Heart right ventricle (tissue), 16 donors: ENCODE measurements around the gene ORMDL1. TPM values are rescaled to one million over a fixed set of nuclear protein-coding genes. Genes with fewer than 3 reads are reported as not detected.

Experiments
- ATAC-seq, 8 donors: fragments of 200-7000 bp; cut with Tn5 transposase; one replicate each; pipeline ENCODE4 v1.9.1; 2020; ENCODE audit warnings: mild to moderate bottlenecking in 8 of 8, moderate library complexity in 8 of 8, moderate number of reproducible peaks in 1 of 8
- DNase-seq, 2 donors: peaks; one replicate each; pipeline ENCODE4 v3.0.0-alpha.2; 2020
- H3K27ac ChIP-seq, 10 donors: fragments of 200-600 bp; sonication (generic) in 2 of 10; one replicate each; pipeline versions ENCODE4 v1.5.0 to v1.8.0; 2020 to 2022; ENCODE audit warnings: mild to moderate bottlenecking in 3 of 10
- H3K27me3 ChIP-seq, 7 donors: fragments of 200-600 bp; one replicate each; pipeline ENCODE4 v1.8.0; 2021 to 2022; ENCODE audit warnings: mild to moderate bottlenecking in 2 of 7
- H3K36me3 ChIP-seq, 9 donors: fragments of 200-600 bp; sonication (generic) in 1 of 9; one replicate each; pipeline versions ENCODE4 v1.5.0 to v1.8.0; 2020 to 2022; ENCODE audit warnings: mild to moderate bottlenecking in 2 of 9
- H3K4me1 ChIP-seq, 9 donors: fragments of 200-600 bp; sonication (generic) in 1 of 9; one replicate each; pipeline versions ENCODE4 v1.5.0 to v1.8.0; 2020 to 2022; ENCODE audit warnings: mild to moderate bottlenecking in 4 of 9
- H3K4me3 ChIP-seq, 10 donors: fragments of 200-600 bp; sonication (generic) in 2 of 10; one replicate each; pipeline versions ENCODE4 v1.5.0 to v1.8.0; 2020 to 2022; ENCODE audit warnings: mild to moderate bottlenecking in 7 of 10, moderate library complexity in 2 of 10
- H3K9me3 ChIP-seq, 11 donors: fragments of 200-600 bp in 10 of 11; sonication (generic) in 2 of 11; one replicate each; pipeline versions ENCODE4 v1.5.0 to v1.8.0; 2013 to 2022; ENCODE audit warnings: mild to moderate bottlenecking in 2 of 11, control low read depth in 1 of 11, moderate library complexity in 1 of 11
- CTCF ChIP-seq, 9 donors: fragments of 200-600 bp; sonication (generic) in 2 of 9; IDR thresholded peaks; one replicate each; pipeline versions ENCODE4 v1.5.0 to v1.8.0; 2021 to 2022; ENCODE audit warnings: antibody characterized with exemption in 9 of 9, mild to moderate bottlenecking in 5 of 9, moderate library complexity in 1 of 9
- WGBS, 2 donors: extraction: QIAGEN DNeasy Blood & Tissue Kit; methylation state at CpG; one replicate each; pipeline ENCODE4 v1.1.7; 2013; ENCODE audit warnings: inconsistent platforms in 1 of 2; 5-methylcytosine and 5-hydroxymethylcytosine counted together
- intact Hi-C, 10 donors: fragments of 100-400 bp; cut with DNase I; formaldehyde crosslinking; loops; one replicate each; pipeline versions ENCODE4 v1.11.1 to v1.14.2; 2022
- polyA plus RNA-seq, 2 donors: library from polyadenylated mRNA; stranded (reverse); fragments of 200-250 nt; gene quantifications; one replicate each; pipeline ENCODE4 v1.2.3, GENCODE V29; 2013
- total RNA-seq, 10 donors: library from RNA; stranded (reverse); fragmentation: NEBNext Ultra II Directional in 3 of 10; extraction: Animal tissue kit (Norgen Biotek cat#: 25700) in 3 of 10; gene quantifications; one replicate each; pipeline versions ENCODE4 v1.2.1 to v1.2.4, GENCODE V29; 2021 to 2023
- donor health status: Arrhythmogenic right ventricular cardiomyopathy.
- donor health status: ischemic (EF 13 %, LVEDD 7.1; RV severe dilation, severe dysfunction).
- donor health status: healthy with polysubstance abuse.
- donor health status: DM: no; HTN: yes; CAD: no.
- donor health status: DM: no; HTN: no; CAD: no.
- donor health status: ischemic (EF 25% LVEDD 6.9; RV normal size, moderate dysfunction).
- donor health status: ischemic (EF 25% LVEDD 5.7; RV mildly dilated, moderate dysfunction).
- donor health status: healthy.
- donor health status: DM: yes; HTN: yes; CAD: no.
- donor health status: Ischemic cardiomyopathy.
- donor health status: ischemic (EF 35%, LVEDD 5.7; RV mildly dilated, moderate dysfunction).
- donor health status: nonischemic (EF 11% LVEDD 7.7; RV severe dilation, severe dysfunction).
- donor health status: DM: yes; HTN: yes; CAD: no.
- donor health status: PGD.
- donor health status: ischemic (EF 29% LVEDD 5.4; RV normal size, mild dysfunction).
- donor health status: nonischemic (EF 23%, LVEDD 6.1; RV moderate dilation, normal function).

The ORMDL1 gene
- total and polyA plus RNA-seq, 12 donors = 18.1 to 88.2 (median 24.3) TPM

- Histone ChIP-seq H3K4me3 (no peak overlapping the region), H3K27me3 (no peaks in the 10 kb centered on the region), H3K27ac (no peak overlapping the region), H3K9me3 (no peaks in the 10 kb centered on the region), H3K36me3 (peaks cover 0 to 72% (median 7%) of the 10 kb centered on the region in 9 donors), H3K4me1 (peaks cover 0 to 20% (median 0%) of the 10 kb centered on the region in 9 donors)
- DNase-seq (no peak), ATAC-seq (no peak)
- intact Hi-C loops = loop anchor here in 6 of 10 donors (2.0 to 10.0 kb wide), 4 partner anchors 266 to 276 kb away; partner anchors contain the start of gene MSTN (in 2 of the 6)
- no peak for TF ChIP-seq CTCF (IDR thresholded peaks at IDR 0.05)
These were observed 14.8 kb upstream of the ORMDL1 start for GRCh38 chr2:189799030-189799331.

GRCh38 chr2:189798312-189799029 lies 14.3 kb upstream of the ORMDL1 start:
- WGBS, 2 donors = 78 to 82% methylated on average over 4 of the region's 4 CpGs
- peaks cover 0 to 19% (median 0%) of the 10 kb centered on the region in 9 donors for H3K4me1 ChIP-seq
- H3K4me3 ChIP-seq = no peak overlapping the region
- DNase-seq (no peak), ATAC-seq (peak in 5 of 8 donors; percentile 27 to 71 (median 55))
- no peaks in the 10 kb centered on the region for H3K27me3 ChIP-seq
- no peak overlapping the region for H3K27ac ChIP-seq
- TF ChIP-seq CTCF (IDR thresholded peaks at IDR 0.05) = peak in 6 of 9 donors; percentile 36 to 55 (median 50)
- no peaks in the 10 kb centered on the region for H3K9me3 ChIP-seq
- H3K36me3 ChIP-seq = peaks cover 0 to 75% (median 12%) of the 10 kb centered on the region in 9 donors
- intact Hi-C loops = loop anchor here in 7 of 10 donors (1.0 to 10.0 kb wide), 5 partner anchors 31 to 276 kb away; partner anchors contain the start of gene MSTN (in 2 of the 7)

GRCh38 chr2:189797902-189798301 lies 13.8 kb upstream of the ORMDL1 start:
- no peak for ATAC-seq
- TF ChIP-seq CTCF (IDR thresholded peaks at IDR 0.05) = no peak

GRCh38 chr2:189794310-189794709 lies 10.2 kb upstream of the ORMDL1 start:
- no peak for DNase-seq
- H3K9me3 ChIP-seq = no peaks in the 10 kb centered on the region
- ATAC-seq = no peak
- WGBS, 2 donors = 97 to 98% methylated on average over 1 of the region's 1 CpG
- no peak overlapping the region for H3K4me3 ChIP-seq
- no peak for TF ChIP-seq CTCF (IDR thresholded peaks at IDR 0.05)
- H3K27me3 ChIP-seq = no peaks in the 10 kb centered on the region
- no peak overlapping the region for H3K27ac ChIP-seq
- peaks cover 0 to 15% (median 0%) of the 10 kb centered on the region in 9 donors for H3K4me1 ChIP-seq
- intact Hi-C loops = loop anchor here in 4 of 10 donors (10.0 kb wide), 2 partner anchors 270 to 280 kb away; partner anchors contain the start of gene MSTN (in 2 of the 4)
- peaks cover 0 to 81% (median 14%) of the 10 kb centered on the region in 9 donors for H3K36me3 ChIP-seq

More at GRCh38 chr2:189797902-189798301, 13.8 kb upstream of the ORMDL1 start:
- intact Hi-C loops = loop anchor here in 7 of 10 donors (1.0 to 10.0 kb wide), 5 partner anchors 31 to 277 kb away; partner anchors contain the start of gene MSTN (in 2 of the 7)
- Histone ChIP-seq H3K9me3 (no peaks in the 10 kb centered on the region), H3K4me1 (peaks cover 0 to 15% (median 0%) of the 10 kb centered on the region in 9 donors), H3K27ac (no peak overlapping the region), H3K27me3 (no peaks in the 10 kb centered on the region), H3K36me3 (peaks cover 0 to 75% (median 14%) of the 10 kb centered on the region in 9 donors), H3K4me3 (no peak overlapping the region)
- WGBS, 2 donors = 91 to 92% methylated on average over 6 of the region's 6 CpGs
- no peak for DNase-seq
